ENCODE measurements around the gene NTN4. TPM values are rescaled to one million over a fixed set of nuclear protein-coding genes. Genes with fewer than 3 reads are reported as not detected.
A peak's percentile ranks its signal among the peaks of the same experiment; 100 is the strongest.

NTN4 gene
- total and polyA plus RNA-seq, 8 donors = 14.6 to 63.9 (median 21.1) TPM

DNA sequence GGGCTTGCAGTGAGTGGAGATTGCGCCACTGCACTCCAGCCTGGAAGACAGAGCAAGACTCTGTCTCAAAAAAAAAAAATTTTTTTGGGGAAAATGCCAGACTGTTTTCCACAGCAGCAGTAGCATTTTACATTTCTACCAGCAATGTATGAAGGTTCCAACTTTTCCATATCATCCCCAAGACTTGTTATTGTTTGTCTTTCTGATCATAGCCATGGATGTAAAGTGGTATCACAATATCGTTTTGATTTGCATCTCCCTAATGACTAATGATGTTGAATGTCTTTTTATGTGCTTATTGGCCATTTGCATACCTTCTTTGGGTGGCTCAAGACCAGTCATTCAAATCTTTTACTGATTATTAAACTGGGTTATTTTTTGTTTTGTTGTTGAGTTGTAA lies 63.7 kb downstream of the NTN4 start:
- WGBS, 2 donors = 89 to 93% methylated on average over 2 of the region's 2 CpGs
- TF ChIP-seq, protein P1, sequence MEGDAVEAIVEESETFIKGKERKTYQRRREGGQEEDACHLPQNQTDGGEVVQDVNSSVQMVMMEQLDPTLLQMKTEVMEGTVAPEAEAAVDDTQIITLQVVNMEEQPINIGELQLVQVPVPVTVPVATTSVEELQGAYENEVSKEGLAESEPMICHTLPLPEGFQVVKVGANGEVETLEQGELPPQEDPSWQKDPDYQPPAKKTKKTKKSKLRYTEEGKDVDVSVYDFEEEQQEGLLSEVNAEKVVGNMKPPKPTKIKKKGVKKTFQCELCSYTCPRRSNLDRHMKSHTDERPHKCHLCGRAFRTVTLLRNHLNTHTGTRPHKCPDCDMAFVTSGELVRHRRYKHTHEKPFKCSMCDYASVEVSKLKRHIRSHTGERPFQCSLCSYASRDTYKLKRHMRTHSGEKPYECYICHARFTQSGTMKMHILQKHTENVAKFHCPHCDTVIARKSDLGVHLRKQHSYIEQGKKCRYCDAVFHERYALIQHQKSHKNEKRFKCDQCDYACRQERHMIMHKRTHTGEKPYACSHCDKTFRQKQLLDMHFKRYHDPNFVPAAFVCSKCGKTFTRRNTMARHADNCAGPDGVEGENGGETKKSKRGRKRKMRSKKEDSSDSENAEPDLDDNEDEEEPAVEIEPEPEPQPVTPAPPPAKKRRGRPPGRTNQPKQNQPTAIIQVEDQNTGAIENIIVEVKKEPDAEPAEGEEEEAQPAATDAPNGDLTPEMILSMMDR (IDR thresholded peaks at IDR 0.05) = no peak

GRCh38 chr12:95724767-95725166 lies 65.8 kb downstream of the NTN4 start:
- H3K9me3 ChIP-seq = no peaks in the 10 kb centered on the region
- FAIRE-seq (peak; percentile 17), DNase-seq (no peak), ATAC-seq (no peak)
- H3K4me3 ChIP-seq = no peak overlapping the region
- no peaks in the 10 kb centered on the region for H3K36me3 ChIP-seq
- no peak overlapping the region for H3K27ac ChIP-seq
- peaks cover 0 to 11% (median 10%) of the 10 kb centered on the region in 3 donors for H3K4me1 ChIP-seq
- H3K27me3 ChIP-seq = no peaks in the 10 kb centered on the region
- TF ChIP-seq, protein P1 (IDR thresholded peaks at IDR 0.05) = no peak
- WGBS, 2 donors = 86 to 88% methylated on average over 1 of the region's 1 CpG
- intact Hi-C loops (cut with DNase I) = no loop called here

More for the DNA sequence above, 63.7 kb downstream of the NTN4 start:
- no peak overlapping the region for H3K27ac ChIP-seq
- H3K4me1 ChIP-seq = peaks cover 0 to 17% (median 8%) of the 10 kb centered on the region in 3 donors
- no peaks in the 10 kb centered on the region for H3K36me3 ChIP-seq
- no peak for DNase-seq
- no peak for ATAC-seq
- intact Hi-C loops (cut with DNase I) = no loop called here
- no peak for FAIRE-seq
- no peaks in the 10 kb centered on the region for H3K27me3 ChIP-seq
- H3K4me3 ChIP-seq = no peak overlapping the region
- no peaks in the 10 kb centered on the region for H3K9me3 ChIP-seq

DNA sequence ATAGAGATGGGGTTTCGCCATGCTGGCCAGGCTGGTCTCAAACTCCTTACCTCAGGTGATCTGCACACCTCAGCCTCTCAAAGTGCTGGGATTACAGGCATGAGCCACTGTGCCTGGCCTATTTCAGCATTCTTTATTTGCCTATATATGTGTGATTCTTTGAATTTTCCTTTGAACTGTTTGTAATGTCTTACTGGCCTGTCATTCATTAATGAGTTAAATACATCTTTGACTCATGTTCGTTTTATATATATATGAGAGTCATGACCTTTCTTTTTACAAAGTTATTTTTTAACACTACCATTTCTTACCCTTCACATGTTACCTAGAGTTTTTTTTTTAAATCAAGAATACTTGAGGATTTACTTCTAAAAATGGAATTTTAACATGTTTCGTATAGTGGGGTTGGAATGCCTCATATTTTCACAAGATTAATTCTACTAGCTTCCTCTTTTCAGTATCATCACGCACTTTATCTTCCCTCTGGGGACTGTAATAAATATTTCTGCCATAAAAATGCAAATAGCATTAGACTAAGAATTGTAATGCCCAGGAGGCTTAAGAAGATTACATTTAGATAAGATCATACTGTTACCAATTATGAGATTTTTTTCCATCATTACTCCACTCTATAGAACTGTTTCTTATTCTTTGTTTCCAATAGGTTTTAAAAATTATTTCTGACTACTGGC lies 66.7 kb downstream of the NTN4 start:
- DNase-seq = no peak
- Histone ChIP-seq H3K4me3 (no peak overlapping the region), H3K9me3 (no peaks in the 10 kb centered on the region), H3K4me1 (peaks cover under 1 to 17% (median 10%) of the 10 kb centered on the region in 3 donors), H3K36me3 (no peaks in the 10 kb centered on the region), H3K27me3 (no peaks in the 10 kb centered on the region), H3K27ac (no peak overlapping the region)
- intact Hi-C loops (cut with DNase I) = no loop called here
- no peak for ATAC-seq
- 72 to 79% methylated on average over 4 of the region's 4 CpGs for WGBS, 2 donors
- TF ChIP-seq, protein P1 (IDR thresholded peaks at IDR 0.05) = no peak
- no peak for FAIRE-seq

DNA sequence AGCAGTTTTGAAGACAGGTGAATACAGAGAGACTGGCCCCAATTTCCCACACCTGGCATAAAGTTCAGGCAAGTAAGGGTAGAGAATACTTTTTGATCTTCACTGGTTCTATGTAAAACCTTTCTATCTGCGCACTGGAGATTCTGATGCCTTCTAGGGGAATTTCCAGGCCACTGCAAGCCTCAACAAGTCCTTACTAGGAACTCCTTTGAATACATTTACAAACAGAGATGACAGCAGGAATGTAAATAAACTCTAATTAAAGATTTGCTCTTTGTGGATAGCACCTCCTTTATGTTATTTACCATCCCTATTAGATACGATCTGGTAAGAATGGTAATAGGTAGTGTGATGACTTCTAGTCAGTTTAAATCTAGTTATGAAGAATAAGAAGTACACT lies 69.2 kb downstream of the NTN4 start:
- H3K4me1 ChIP-seq = peaks cover 19 to 42% (median 26%) of the 10 kb centered on the region in 3 donors
- TF ChIP-seq, protein P1 (IDR thresholded peaks at IDR 0.05) = no peak
- intact Hi-C loops (cut with DNase I) = no loop called here
- no peak for DNase-seq
- no peak for FAIRE-seq
- no peaks in the 10 kb centered on the region for H3K9me3 ChIP-seq
- H3K36me3 ChIP-seq = no peaks in the 10 kb centered on the region
- H3K27ac ChIP-seq = no peak overlapping the region
- WGBS, 2 donors = 57 to 71% methylated on average over 2 of the region's 2 CpGs
- peak in 3 of 4 donors; percentile 20 to 38 (median 22) for ATAC-seq
- no peaks in the 10 kb centered on the region for H3K27me3 ChIP-seq
- no peak overlapping the region for H3K4me3 ChIP-seq

GRCh38 chr12:95720146-95720545 lies 70.4 kb downstream of the NTN4 start:
- H3K36me3 ChIP-seq = no peaks in the 10 kb centered on the region
- intact Hi-C loops (cut with DNase I) = no loop called here
- DNase-seq = no peak
- TF ChIP-seq, protein P1 (IDR thresholded peaks at IDR 0.05) = no peak
- 46 to 65% methylated on average over 4 of the region's 4 CpGs for whole genome bisulfite sequencing, 2 donors
- H3K4me1 ChIP-seq = peaks cover 16 to 46% (median 19%) of the 10 kb centered on the region in 3 donors
- peak in 1 of 4 donors; percentile 6 for ATAC-seq
- no peak for FAIRE-seq
- peak overlapping the region in 2 of 4 donors; percentile 19 to 65 for H3K27ac ChIP-seq
- no peaks in the 10 kb centered on the region for H3K9me3 ChIP-seq
- no peak overlapping the region for H3K4me3 ChIP-seq
- no peaks in the 10 kb centered on the region for H3K27me3 ChIP-seq

Measured in pancreas (tissue), 10 donors.